RWPE2 (cell line): ENCODE data around the gene ATG2A.

Experiments used
- ATAC-seq: fragments of 200-7000 bp; cut with Tn5 transposase; 3 replicates; pipeline ENCODE4 v1.9.1; 2021; ENCODE audit warnings: low read depth
- DNase-seq: peaks from one replicate; pipeline ENCODE4 v3.0.0-alpha.2; 2020; ENCODE audit warnings: low spot score
- H3K27ac ChIP-seq: fragments of 450-650 bp; 2 replicates; pipeline ENCODE4 v1.5.1; 2017; ENCODE audit warnings: mild to moderate bottlenecking; ENCODE audit not compliant: poor library complexity, severe bottlenecking
- H3K27me3 ChIP-seq: fragments of 250-450 bp; sonication (Bioruptor Pico); 2 replicates; pipeline ENCODE4 v1.5.1; 2021; ENCODE audit warnings: mild to moderate bottlenecking, moderate library complexity; ENCODE audit not compliant: insufficient read depth, poor library complexity, severe bottlenecking
- H3K36me3 ChIP-seq: fragments of 250-450 bp; sonication (Bioruptor Pico); 2 replicates; pipeline ENCODE4 v1.5.1; 2020; ENCODE audit warnings: low read depth, mild to moderate bottlenecking, moderate library complexity
- H3K4me1 ChIP-seq: fragments of 250-450 bp; sonication (Bioruptor Pico); 2 replicates; pipeline ENCODE4 v1.5.1; 2021; ENCODE audit warnings: mild to moderate bottlenecking, moderate library complexity; ENCODE audit not compliant: insufficient read depth, poor library complexity, severe bottlenecking
- H3K4me3 ChIP-seq: fragments of 250-450 bp; sonication (Bioruptor Pico); 2 replicates; pipeline ENCODE4 v1.5.1; 2021; ENCODE audit warnings: mild to moderate bottlenecking, moderate library complexity; ENCODE audit not compliant: severe bottlenecking
- H3K9me3 ChIP-seq: fragments of 250-450 bp; sonication (Bioruptor Pico); 2 replicates; pipeline ENCODE4 v1.5.1; 2021; ENCODE audit warnings: mild to moderate bottlenecking, moderate library complexity; ENCODE audit not compliant: severe bottlenecking
- CTCF ChIP-seq: fragments of 450-650 bp; IDR thresholded peaks from one replicate; pipeline ENCODE4 v1.5.1; 2017; ENCODE audit warnings: mild to moderate bottlenecking, moderate library complexity; ENCODE audit not compliant: poor library complexity, severe bottlenecking

Gene ATG2A

GRCh38 chr11:64853709-64854108, 63.3 kb downstream of the ATG2A start:
- H3K4me1 ChIP-seq: peaks cover 36% of the 10 kb centered on the region
- H3K27ac ChIP-seq: peak overlapping the region; percentile 99
- peaks cover 48% of the 10 kb centered on the region for H3K36me3 ChIP-seq
- no peak for TF ChIP-seq CTCF
- ATAC-seq (no peak), DNase-seq (no peak)
- H3K27me3 ChIP-seq: no peaks in the 10 kb centered on the region
- no peaks in the 10 kb centered on the region for H3K9me3 ChIP-seq
- no peak overlapping the region for H3K4me3 ChIP-seq

GRCh38 chr11:64852804-64853509, 64.1 kb downstream of the ATG2A start:
- Histone ChIP-seq H3K27ac (peak overlapping the region; percentile 99), H3K4me1 (peaks cover 36% of the 10 kb centered on the region), H3K4me3 (no peak overlapping the region), H3K36me3 (peaks cover 42% of the 10 kb centered on the region), H3K27me3 (no peaks in the 10 kb centered on the region), H3K9me3 (no peaks in the 10 kb centered on the region)
- no peak for TF ChIP-seq CTCF
- ATAC-seq (no peak), DNase-seq (no peak)

GRCh38 chr11:64851831-64852351, 65.1 kb downstream of the ATG2A start:
- ATAC-seq (no peak), DNase-seq (no peak)
- TF ChIP-seq CTCF: no peak
- Histone ChIP-seq H3K36me3 (peaks cover 33% of the 10 kb centered on the region), H3K4me3 (no peak overlapping the region), H3K27me3 (no peaks in the 10 kb centered on the region), H3K9me3 (no peaks in the 10 kb centered on the region), H3K4me1 (peaks cover 31% of the 10 kb centered on the region), H3K27ac (peak overlapping the region; percentile 99)

GRCh38 chr11:64850979-64851567, 65.9 kb downstream of the ATG2A start:
- H3K27ac ChIP-seq: peak overlapping the region; percentile 99
- no peak; the same call in 2 of the 3 replicates for ATAC-seq
- H3K9me3 ChIP-seq: no peaks in the 10 kb centered on the region
- peaks cover 22% of the 10 kb centered on the region for H3K4me1 ChIP-seq
- H3K27me3 ChIP-seq: no peaks in the 10 kb centered on the region
- peaks cover 29% of the 10 kb centered on the region for H3K36me3 ChIP-seq
- H3K4me3 ChIP-seq: no peak overlapping the region
- DNase-seq: no peak
- no peak for TF ChIP-seq CTCF
